ENCODE data around the gene PTPN12.
"Not testable (repeated sequence)": the region's sequence is repeated elsewhere in the genome, so short reads cannot be mapped to it uniquely, and the experiment has no call there.

Gene PTPN12

GRCh38 chr7:77631820-77632219, 94.7 kb downstream of the PTPN12 start:
- H3K4me3 ChIP-seq (ENCODE audit: low read depth, low read length): no peak overlapping the region
- no peak for TF ChIP-seq CTCF (IDR thresholded peaks at IDR 0.05; ENCODE audit: low read depth, low read length)

GRCh38 chr7:77644774-77645173, 107.7 kb downstream of the PTPN12 start:
- TF ChIP-seq CTCF (IDR thresholded peaks at IDR 0.05; ENCODE audit: low read depth, low read length): no peak

DNA sequence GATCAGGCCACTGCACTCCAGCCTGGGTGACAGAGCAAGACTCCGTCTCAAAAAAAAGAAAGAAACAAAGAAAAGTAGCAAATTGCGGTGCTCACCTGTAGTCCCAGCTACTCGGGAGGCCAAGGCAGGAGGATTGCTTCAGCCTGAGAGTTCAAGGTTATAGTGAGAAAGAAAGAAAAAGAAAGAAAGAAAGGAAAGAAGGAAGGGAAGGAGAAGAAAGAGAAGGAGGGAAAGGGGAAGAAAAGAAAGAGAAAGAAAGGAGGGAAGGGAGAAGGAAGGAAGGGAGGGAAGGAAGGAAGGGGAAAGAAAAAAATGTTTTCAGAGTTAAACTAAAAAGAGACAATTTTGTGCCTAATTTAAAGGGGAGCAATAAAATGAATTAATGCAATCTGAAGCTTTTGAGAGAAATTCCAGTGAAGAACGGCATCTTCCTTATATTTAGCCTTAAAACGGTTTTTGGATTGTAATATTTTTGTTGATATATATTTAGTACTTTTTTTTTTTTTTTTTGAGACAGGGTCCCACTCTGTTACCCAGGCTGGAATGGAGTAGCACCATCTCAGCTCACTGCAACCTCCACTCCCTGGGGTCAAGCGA, 111.7 kb downstream of the PTPN12 start:
- H3K4me3 ChIP-seq (ENCODE audit: low read depth, low read length): no peak overlapping the region
- TF ChIP-seq CTCF (IDR thresholded peaks at IDR 0.05; ENCODE audit: low read depth, low read length): no peak

More at GRCh38 chr7:77644774-77645173, 107.7 kb downstream of the PTPN12 start:
- no peak overlapping the region for H3K4me3 ChIP-seq (ENCODE audit: low read depth, low read length)

DNA sequence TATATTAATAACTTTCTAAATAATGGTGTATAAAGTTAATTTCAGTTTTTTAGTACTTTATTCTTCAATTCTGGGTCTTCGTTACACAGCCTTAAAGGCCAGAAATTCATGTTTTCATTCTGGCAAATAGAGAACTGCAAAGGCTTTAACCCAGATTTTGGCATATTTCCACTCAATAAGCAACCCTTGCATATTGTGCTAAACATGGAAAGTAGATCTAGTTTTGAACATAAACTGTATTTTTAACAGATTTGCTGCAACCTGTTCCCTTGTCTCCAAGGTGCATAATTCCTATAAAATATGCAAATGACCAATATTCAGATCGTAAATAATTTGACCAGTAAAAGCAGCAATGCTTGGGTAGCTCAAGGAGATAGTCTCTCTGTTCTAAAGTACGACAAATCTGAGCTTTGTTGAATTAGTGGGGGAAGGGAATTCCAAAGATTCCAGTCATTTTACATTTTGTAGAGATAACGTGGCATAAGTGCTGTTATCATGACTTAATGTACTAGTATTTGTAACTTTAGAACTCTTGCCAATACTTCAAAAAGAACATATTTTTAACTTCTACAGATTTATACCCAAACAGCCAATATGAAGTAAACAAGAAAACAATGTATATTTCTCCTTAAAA, 112.7 kb downstream of the PTPN12 start:
- no peak for TF ChIP-seq CTCF (IDR thresholded peaks at IDR 0.05; ENCODE audit: low read depth, low read length)

GRCh38 chr7:77651575-77652162, 114.6 kb downstream of the PTPN12 start:
- no peak overlapping the region for H3K4me3 ChIP-seq (ENCODE audit: low read depth, low read length)
- peak; percentile 40; the same call in 1 of the 2 replicates for TF ChIP-seq CTCF (IDR thresholded peaks at IDR 0.05; ENCODE audit: low read depth, low read length)

More for the DNA sequence above, 112.7 kb downstream of the PTPN12 start:
- H3K4me3 ChIP-seq (ENCODE audit: low read depth, low read length): no peak overlapping the region

GRCh38 chr7:77652826-77653225, 115.7 kb downstream of the PTPN12 start:
- not testable (repeated sequence) for H3K4me3 ChIP-seq (ENCODE audit: low read depth, low read length)

DNA sequence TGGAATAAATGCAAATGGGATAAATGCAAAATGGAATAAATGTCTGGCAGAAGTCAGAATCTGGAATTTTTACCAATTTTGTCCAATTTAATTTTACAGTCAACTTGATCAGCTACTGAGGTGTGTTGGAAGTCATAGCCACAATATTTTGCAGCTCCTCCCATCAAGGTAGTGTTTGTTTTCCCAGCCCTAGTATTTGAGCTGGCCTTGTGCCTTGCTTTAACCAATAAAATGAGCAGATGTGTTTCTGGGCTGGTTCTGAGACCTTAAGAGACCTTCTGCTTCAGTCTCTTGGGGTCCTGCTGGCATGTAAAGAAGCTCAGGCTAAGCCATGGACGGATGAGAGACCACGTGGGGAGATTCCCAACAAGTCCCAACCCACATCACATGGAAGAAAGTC, 116.5 kb downstream of the PTPN12 start:
- no peak overlapping the region for H3K4me3 ChIP-seq (ENCODE audit: low read depth, low read length)
- TF ChIP-seq CTCF (IDR thresholded peaks at IDR 0.05; ENCODE audit: low read depth, low read length): no peak

Measured in WI38 (cell line).